Measurements from ENCODE around the gene CMC2.

GRCh38 chr16:80931801-80932707 lies 74.6 kb downstream of the CMC2 start:
- no peak for TF ChIP-seq CTCF (conservative IDR thresholded peaks at IDR 0.05)
- no peak for TF ChIP-seq EZH2 (IDR thresholded peaks at IDR 0.05; ENCODE audit: low read depth)

Data from PC-9 (cell line).